DMS79 treated with DMSO at 0.1 percent for 48 hours (cell line): ENCODE data around the gene ZNF763.
A peak's percentile ranks its signal among the peaks of the same experiment; 100 is the strongest.
"Not testable (repeated sequence)": the region's sequence is repeated elsewhere in the genome, so short reads cannot be mapped to it uniquely, and the experiment has no call there.

Experiments
- DNase-seq: peaks from one replicate; lab custom pipeline; 2025; lab: John Stamatoyannopoulos, UW

ZNF763 gene

DNA sequence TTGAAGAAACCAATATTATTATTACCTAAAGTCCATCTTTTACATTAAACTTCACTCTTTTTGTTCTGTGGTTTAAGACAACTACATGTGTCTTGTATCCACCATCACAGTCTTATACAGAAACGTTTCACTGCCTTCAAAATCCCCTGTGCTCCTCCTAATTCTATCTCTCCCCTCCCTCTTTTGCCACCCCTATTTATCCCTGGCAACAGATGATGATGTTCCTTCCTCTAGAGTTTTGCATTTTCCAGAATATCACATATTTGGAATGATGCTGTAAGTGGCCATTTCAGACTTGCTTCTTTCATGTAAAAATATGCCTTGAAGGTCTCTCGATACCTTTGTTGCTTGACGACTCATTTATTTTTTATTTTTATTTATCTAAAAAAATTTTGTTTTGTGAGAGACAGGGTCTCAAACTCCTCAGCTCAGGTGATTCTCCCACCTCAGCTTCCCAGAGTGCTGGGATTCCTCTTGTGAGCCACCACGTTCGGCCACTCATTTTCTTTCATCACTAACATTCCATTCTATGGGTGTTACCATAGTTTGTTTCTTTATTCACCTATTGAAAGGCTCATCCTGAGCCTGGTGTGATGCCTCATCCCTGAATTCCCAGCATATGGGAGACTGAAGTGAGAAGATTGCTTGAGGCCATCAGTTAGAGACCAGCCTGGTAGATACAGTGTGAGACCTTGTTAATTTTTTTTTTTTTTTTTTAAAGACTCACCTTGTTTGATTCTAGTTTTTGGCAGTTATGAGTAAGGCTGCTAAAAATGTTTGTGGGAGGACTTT, 8.4 kb downstream of the ZNF763 start:
- DNase-seq, result no peak

DNA sequence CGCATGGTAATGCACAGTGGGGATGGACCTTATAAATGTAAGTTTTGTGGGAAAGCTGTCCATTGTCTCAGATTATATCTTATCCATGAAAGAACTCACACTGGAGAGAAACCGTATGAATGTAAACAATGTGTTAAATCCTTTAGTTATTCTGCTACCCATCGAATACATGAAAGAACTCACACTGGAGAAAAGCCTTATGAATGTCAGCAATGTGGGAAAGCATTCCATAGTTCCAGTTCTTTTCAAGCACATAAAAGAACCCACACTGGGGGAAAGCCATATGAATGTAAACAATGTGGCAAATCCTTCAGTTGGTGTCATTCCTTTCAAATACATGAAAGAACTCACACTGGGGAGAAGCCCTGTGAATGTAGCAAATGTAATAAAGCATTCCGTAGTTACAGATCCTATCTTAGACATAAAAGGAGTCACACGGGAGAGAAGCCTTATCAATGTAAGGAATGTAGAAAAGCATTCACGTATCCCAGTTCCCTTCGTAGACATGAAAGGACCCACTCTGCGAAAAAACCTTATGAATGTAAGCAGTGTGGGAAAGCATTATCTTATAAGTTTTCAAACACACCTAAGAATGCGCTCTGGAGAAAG, 13.8 kb downstream of the ZNF763 start:
- DNase-seq, result no peak

GRCh38 chr19:11979527-11979926, 14.7 kb downstream of the ZNF763 start:
- DNase-seq, result no peak

DNA sequence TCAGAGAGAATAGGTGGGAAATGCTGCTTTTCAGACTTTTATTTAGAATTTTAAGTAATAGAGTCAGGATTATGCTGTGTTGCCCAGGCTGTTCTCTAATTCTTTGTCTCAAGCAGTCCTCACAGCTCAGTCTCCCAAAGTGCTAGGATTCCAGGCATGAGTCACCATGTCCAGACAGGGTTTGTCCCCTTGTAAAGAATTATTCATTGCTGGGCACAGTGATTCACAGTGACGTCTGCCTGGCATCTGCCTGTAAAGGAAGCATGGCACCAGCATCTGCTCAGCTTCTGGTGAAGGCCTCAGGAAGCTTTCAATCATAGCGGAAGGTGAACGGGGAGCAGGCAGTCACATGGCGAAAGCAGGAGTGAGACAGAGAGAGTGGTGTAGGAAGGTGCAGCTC, 17.7 kb downstream of the ZNF763 start:
- DNase-seq, result no peak

DNA sequence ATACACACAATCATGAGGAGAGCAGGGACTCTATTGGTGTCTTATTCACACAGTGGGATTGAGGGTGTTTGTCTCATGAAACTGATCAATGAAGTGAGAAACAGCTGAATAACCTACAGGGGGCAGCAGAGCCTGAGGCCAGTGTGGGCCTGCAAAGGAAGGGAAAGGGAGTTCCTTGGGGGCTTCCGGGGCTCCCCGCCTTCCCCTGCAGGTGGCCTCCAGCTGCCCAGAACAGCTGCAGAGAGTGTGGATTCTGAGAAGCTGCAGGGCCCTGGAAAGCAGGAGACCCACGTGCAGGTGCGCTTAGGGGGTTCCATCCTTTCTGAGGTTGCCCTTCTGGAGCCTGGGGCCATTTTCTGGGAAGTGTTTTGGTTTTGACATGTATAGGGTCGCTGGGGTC, 20.1 kb downstream of the ZNF763 start:
- DNase-seq, result no peak

DNA sequence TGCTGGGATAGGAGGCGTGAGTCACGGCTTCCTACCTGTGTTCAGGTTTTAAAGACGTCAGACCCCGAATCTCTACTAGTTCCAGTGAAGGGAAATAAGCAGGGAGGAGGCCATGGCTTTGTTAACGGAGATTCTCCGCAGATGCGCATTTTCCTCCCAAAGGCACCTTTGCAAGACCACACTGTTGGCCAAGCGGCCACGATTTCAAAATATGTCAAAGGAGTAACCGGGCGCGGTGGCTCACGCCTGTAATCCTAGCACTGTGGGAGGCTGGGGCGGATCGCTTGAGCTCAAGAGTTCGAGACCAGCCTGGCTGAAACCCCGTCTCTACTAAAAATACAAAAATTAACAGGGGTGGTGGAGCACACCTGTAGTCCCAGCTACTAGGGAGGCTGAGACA, 21.9 kb downstream of the ZNF763 start:
- no peak for DNase-seq

DNA sequence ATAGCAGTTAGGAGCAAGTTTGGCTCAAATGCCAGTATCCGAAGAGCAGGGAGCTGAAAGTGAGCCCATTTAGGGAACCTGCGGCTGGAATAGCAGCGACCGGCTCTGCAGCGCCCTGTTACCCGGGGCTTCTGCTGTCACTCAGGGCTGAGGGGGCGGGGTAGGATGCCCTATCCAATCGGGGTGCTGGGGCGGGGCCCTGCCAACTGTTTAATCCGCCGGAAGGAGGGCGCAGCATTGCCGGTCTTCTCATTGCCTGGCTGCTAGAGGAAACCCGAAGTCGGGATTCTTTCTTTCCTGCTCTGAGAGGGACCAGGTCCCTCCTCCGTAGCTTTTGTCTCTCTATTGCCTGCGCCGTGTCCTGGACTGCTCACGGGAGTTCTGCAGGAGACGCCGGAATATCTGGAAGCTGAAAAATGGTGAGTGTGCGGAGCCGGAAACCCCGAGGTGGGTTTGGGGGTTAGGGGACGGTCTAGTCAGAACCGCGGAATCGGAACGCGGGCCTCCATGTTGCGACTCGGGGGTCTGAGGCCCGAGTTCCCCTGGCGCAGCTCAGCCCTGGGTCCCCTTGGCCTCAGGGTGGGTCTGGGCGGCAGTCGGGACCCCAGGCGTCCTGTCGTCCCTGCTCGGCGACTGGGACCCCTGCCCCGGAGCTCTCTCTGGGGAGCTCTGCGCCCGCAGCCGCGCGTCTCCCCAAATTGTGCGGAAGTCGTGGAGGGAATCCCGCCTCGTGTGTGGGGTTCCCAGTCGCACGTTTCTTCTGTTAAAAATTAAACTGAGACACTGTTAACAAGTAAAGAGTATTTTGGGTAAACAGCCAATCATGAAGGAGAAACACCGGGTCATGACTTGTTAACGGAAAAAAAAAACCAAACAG, 22.8 kb downstream of the ZNF763 start:
- peak; percentile 96 for DNase-seq

DNA sequence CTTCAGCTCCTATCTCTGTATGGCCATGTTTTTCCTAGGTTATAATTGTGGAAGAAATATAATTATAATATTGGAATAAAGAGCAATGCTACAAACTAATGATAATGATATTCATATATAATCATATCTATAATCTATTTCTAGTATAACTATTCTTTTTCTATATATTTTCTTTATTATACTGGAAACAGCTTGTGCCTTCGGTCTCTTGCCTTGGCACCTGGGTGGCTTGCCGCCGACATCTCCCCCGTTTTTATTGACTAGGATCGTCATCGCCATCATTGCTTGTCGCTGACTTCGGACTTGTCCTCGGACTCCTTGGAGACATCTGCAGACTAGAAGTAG, 24.2 kb downstream of the ZNF763 start:
- DNase-seq, result no peak

DNA sequence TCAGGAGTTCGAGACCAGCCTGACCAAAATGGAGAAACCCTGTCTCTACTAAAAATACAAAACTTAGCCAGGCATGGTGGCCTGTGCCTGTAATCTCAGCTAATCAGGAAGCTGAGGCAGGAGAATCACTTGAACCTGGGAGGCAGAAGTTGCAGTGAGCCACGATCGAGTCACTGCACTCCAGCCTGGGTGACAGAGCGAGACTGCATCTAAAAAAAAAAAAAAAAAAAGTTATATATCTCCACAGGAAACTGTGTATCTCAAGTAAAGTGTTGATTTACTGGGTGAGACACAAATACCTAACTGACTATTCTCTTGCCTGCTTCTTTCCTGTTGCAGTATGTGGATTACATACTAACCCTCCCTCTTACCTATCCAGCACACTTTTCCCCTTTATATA, 27.1 kb downstream of the ZNF763 start:
- DNase-seq, result not testable (repeated sequence)

DNA sequence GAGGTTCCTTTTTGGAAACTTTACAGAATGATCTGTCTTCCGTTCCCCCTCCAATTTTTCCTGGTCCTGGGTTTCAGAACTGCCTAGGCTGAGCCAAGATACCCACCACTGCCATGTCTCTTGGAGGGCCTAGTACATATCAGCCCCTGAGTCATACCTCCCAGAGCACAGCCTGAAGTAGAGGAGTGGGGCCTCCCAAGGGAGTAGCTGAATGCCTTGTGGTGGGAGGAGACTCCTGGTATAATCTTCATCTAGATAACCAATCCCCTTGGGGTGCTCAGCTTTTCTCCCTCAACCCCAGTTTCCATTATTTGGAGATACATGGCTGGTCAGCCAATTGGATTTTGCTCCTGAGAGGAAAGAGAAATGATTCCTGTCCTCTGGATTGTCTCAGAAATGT, 30.3 kb downstream of the ZNF763 start:
- DNase-seq, result no peak

GRCh38 chr19:12000152-12000981, 35.5 kb downstream of the ZNF763 start:
- no peak for DNase-seq

DNA sequence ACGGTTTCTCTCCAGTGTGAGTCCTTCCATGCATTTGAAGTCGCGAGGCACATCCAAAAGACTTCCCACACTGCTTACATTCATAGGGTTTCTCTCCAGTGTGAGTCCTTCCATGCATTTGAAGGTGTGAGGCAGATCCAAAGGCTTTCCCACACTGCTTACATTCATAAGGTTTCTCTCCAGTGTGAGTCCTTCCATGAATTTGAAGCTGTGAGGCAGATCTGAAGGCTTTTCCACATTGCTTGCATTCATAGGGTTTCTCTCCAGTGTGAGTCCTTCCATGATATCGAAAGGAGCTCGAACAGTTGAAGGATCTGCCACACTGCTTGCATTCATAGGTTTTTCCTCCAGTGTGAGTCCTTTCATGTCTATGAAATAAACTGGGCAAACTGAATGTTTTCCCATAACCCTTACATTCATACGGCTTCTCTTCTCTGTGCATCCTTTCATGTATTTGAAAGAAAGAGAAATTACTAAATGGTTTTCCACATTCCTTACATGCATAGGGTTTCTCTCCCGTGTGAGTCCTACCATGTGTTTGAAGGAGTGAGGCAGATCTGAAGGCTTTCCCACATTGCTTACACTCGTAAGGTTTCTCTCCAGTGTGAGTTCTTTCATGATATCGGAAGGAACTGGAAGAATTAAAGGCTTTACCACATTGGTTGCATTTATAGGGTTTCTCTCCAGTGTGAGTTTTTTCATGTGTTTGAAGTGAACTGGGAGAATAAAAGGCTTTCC, 50.3 kb downstream of the ZNF763 start:
- DNase-seq, result no peak

DNA sequence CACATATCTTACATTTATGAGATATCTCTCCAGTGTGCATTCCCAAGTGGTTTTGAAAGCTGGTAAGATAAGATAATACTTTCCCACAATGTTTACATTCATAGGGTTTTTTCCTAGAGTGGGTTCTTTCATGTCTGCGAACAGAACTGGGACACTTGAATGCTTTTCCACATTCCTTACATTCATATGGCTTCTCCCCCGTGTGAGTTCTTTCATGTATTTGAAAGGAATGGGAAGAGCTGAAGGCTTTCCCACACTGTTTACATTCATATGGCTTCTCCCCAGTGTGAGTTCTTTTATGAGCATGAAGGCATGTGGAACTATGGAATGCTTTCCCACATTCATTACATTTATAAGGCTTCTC, 50.9 kb downstream of the ZNF763 start:
- DNase-seq, result no peak
